HCT116 (cell line): ENCODE results near the gene FAM200B. TPM values are rescaled to one million over a fixed set of nuclear protein-coding genes. Genes with fewer than 3 reads are reported as not detected.

Experiments
- REST ChIP-seq: IDR thresholded peaks from 2 replicates; pipeline ENCODE4 v1.6.1; 2012; ENCODE audit warnings: low read depth
- ZFX ChIP-seq: fragments of 450-650 bp; IDR thresholded peaks from 2 replicates; pipeline ENCODE4 v1.6.1; 2017
- total RNA-seq: library from RNA; stranded (reverse); gene quantifications from one replicate; pipeline ENCODE4 v1.2.1, GENCODE V29; 2021; ENCODE audit not compliant: unreplicated experiment
- TF ChIP-seq, protein P1 (sequence below): IDR thresholded peaks from 2 replicates; pipeline ENCODE4 v1.6.1; 2012

FAM200B gene
- total RNA-seq, 1 experiment from 2014 or later: 26.1 TPM

- TF ChIP-seq REST: no peak
- no peak for TF ChIP-seq ZFX
- TF ChIP-seq, protein P1, sequence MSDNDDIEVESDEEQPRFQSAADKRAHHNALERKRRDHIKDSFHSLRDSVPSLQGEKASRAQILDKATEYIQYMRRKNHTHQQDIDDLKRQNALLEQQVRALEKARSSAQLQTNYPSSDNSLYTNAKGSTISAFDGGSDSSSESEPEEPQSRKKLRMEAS: no peak
These were observed 57.2 kb downstream of the FAM200B start (continued) for GRCh38 chr4:15738877-15739276.

Other genes starting within 250 kb of the FAM200B start
- gene CC2D2A, start 211.9 kb upstream of the FAM200B start, total RNA-seq: 13.0 TPM
- 20.6 TPM for gene FBXL5, start 26.5 kb upstream of the FAM200B start, total RNA-seq
- gene BST1, start 21.2 kb downstream of the FAM200B start, total RNA-seq: 0.44 TPM
- gene CD38, start 96.5 kb downstream of the FAM200B start, total RNA-seq: not detected